Stimulated activated CD8-positive, alpha-beta memory T cell treated with anti-CD3 and anti-CD28 coated beads, Interleukin-2, amount 100 ng/mL, for 48 hours (primary cell): ENCODE measurements around the gene CDH15.

ENCODE experiments used
- DNase-seq, 2 donors: peaks; one replicate each; pipeline ENCODE4 v3.0.0-alpha.2; 2020; ENCODE audit warnings: low read depth in 2 of 2

CDH15 gene

GRCh38 chr16:89199241-89200123, 27.9 kb downstream of the CDH15 start:
- DNase-seq: no peak

GRCh38 chr16:89200124-89200849, 28.7 kb downstream of the CDH15 start, which contains the start of gene SLC22A31:
Gene SLC22A31 (minus strand): TSS chr16:89200537. CDS start chr16:89200501, 36 bp downstream.
- DNase-seq: no peak

- DNase-seq: no peak
Observed at GRCh38 chr16:89200850-89201411, 29.4 kb downstream of the CDH15 start.

- DNase-seq: peak; percentile 76 to 77
Observed at GRCh38 chr16:89201439-89202377, 30.2 kb downstream of the CDH15 start.

- DNase-seq: no peak
Observed at GRCh38 chr16:89202422-89203215, 31.1 kb downstream of the CDH15 start.

DNA sequence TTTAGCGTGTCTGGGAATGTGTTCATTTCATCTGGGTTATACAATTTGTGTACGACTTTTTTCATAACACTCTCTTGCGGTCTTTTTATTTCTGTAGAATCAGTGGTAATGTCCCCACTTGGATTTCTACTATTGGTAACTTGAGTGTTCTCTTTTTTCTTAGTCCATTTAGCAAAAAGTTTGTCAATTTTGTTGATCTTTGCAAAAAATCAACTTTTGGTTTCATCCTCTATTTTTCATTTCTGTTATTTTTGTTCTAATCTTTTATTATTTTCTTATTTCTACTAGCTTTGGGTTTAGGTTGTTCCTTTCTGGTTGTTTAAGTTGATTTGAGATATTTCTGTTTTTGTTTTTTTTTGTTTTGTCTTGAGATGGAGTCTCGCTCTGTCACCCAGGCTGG, 36.4 kb downstream of the CDH15 start:
- no peak for DNase-seq

GRCh38 chr16:89209522-89210044, 38.0 kb downstream of the CDH15 start:
- DNase-seq: no peak

DNA sequence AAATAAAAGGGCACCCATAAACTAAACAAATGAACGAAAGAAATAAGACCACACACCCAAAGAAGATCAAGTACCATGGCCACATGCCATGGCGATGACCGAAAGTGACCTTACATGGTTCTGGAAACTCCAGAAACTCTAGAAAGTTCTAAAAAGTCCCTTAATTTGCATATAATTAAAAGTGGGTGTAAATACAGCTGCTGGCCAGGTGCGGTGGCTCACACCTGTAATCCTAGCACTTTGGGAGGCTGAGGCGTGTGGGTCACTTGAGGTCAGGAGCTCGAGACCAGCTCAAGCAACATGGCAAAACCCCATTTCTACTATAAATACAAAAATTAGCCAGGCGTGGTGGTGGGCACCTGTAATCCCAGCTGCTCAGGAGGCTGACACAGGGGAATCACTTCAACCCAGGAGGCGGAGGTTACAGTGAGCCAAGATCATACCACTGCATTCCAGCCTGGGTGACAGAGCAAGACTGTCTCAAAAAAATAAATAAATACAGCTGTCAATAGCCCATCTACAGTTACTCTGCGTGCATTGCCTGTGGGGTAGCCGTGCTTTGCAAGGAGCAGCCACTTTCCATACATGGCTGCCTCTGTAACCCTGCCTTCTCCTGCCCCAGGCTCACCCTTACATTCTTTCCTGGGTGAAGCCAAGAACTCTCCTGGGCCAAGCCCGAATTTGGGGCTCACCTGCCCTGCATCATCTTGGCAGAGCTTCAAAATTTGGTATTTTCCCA, 38.8 kb downstream of the CDH15 start:
- DNase-seq: no peak

GRCh38 chr16:89210904-89211515, 39.5 kb downstream of the CDH15 start:
- DNase-seq: no peak

DNA sequence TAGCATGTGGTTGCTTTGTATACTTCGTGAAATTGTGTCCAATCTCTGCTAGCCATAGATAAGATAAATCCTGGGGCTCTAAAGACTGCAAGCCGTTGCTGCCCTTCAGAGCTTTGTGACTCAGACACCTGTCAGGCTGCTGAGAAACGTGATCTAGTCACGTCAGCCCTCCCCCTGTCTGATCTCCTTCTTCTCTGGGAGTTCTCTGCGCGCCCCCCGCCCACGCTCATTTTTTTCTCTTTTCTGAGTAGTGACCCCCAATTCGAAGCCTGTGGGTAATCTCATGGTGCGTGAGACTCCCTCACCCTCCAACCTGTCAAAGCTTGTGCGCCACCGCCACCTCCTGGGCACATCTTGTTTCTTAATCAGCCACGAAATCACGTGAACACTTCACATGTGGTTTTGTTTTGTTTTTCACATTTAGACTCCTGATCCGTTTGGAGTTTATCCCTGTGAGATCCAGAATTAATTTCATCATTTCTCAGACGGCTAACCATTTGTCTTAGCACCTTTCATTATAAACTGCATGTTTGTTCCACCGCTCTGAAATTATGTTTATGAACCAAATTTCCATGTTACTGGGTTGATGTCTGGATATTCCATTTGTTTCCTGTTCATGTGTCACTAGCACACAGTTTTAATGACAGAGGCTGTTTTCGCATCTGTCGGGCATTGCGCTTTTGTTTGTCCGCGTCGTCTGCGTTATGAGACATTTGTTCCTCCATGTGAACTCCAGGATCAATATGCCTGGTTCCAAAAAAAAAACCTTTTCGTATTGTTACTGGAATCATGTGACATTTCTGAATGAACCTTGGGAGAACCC, 45.0 kb downstream of the CDH15 start:
- DNase-seq: peak; percentile 63 to 73

- no peak for DNase-seq
Observed at GRCh38 chr16:89217138-89217387, 45.5 kb downstream of the CDH15 start.

- DNase-seq: peak; percentile 68 to 72
Observed at GRCh38 chr16:89217388-89218191, 46.0 kb downstream of the CDH15 start, which contains the start of gene ZNF778. Gene ZNF778 (plus strand): TSS chr16:89217703. CDS start chr16:89221128, 3,425 bp downstream.

DNA sequence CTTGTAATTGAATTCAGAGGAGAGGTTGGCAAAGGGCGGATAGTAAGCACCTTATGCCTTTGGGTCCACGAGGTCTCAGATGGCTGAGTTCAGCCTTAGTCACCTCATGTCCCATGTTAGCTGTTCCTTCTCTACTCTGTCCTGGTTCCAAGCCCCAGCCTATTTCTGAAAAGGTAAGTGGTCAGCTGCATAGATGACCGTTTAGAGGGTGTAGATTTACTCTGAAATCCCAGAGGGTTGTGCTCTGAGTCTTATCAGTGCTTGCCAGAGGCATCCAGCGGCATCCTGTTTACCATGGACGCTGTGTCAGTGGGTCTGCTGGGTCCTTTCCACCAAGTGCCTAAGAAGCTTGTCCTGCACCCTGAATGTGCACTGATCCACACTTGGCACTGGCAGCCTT, 47.8 kb downstream of the CDH15 start:
- no peak for DNase-seq

DNA sequence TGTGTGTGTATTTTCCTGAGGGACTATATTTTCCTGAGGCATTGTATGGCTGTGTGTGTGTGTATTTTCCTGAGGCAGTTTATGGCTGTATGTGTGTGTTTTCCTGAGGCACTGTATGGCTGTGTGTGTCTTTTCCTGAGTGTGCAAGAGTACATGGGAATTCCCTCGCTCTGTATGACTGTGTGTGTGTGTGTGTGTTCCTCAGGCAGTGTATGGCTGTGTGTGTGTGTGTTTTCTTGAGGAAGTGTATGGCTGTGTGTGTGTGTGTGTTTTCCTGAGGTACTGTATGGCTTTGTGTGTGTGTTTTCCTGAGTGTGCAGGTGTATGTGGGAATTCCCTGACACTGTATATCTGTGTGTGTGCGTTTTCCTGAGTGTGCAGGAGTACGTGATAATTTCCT, 50.1 kb downstream of the CDH15 start:
- DNase-seq: no peak

DNA sequence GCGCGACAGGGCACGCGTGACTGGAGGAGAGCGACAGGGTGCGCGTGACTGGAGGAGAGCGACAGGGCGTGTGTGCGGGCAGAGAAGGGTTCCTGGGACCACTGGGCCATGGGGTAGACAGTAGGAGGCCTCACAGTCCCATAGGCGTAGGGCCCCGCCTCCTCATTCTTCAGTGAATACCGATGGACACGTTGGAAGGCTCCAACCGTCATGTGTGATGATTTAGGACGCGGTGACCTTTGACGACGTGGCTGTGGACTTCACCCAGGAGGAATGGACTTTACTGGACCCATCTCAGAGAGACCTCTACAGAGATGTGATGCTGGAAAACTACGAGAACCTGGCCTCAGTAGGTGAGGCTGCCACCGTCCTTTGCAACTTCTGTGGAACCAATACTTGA, 51.4 kb downstream of the CDH15 start:
- DNase-seq: no peak

DNA sequence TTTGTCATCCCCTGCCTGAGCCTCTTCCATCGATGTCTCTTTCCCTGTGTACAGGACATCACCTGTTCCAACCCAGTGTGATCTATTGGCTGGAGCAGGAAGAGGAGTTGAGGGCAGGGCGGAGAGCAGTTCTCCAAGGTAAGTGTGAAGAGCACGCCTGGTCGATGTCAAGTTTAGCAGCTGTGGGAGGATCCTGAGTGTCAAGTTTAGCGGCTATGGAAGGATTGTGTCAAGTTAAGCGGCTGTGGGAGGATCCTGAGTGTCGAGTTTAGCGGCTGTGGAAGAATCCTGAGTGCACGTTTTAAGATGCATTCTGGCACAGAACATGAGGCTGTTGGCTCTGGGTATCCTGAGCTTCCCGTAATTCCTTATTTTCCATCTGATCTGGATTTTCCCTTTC, 53.1 kb downstream of the CDH15 start:
- no peak for DNase-seq

GRCh38 chr16:89230255-89230654, 58.7 kb downstream of the CDH15 start:
- DNase-seq: no peak

DNA sequence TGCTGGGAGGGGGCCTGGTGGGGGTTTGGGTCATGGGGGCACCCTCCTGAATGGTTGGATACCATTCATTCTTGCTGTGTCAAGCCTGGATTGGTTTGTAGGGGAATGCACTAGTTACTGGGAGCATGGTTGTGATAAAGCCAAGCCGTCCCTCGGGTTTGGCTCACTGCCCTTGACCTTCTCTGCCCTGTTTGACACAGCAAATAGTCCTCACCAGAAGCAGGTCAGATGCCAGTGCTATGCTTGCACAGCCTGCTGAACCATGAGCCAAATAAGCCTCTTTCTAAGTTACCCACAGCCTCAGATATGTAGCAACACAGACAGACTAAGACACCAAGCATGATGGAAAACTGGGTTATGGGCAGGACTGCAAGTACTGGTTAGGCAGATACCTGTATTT, 60.6 kb downstream of the CDH15 start:
- no peak for DNase-seq
